Spleen (tissue), 11 donors: ENCODE data around the gene HERPUD1. TPM values are rescaled to one million over a fixed set of nuclear protein-coding genes. Genes with fewer than 3 reads are reported as not detected.

Experiments
- DNase-seq: peaks from one replicate; pipeline ENCODE4 v3.0.0-alpha.2; 2020
- H3K27ac ChIP-seq, 8 donors: fragments of 200-600 bp; sonication (generic) in 7 of 8; 1 replicate in 4 of 8; 2 replicates in 4 of 8; pipeline versions ENCODE4 v1.5.0 to v1.8.0; 2016 to 2021; ENCODE audit warnings: inconsistent platforms in 4 of 8, mild to moderate bottlenecking in 4 of 8, moderate library complexity in 1 of 8
- H3K27me3 ChIP-seq, 7 donors: fragments of 200-600 bp; sonication (generic) in 6 of 7; replicated peaks in 1 of 7; 1 replicate in 4 of 7; 2 replicates in 3 of 7; pipeline versions ENCODE4 v1.5.0 to v1.8.0; 2016 to 2021; ENCODE audit warnings: inconsistent platforms in 3 of 7, mild to moderate bottlenecking in 1 of 7
- H3K36me3 ChIP-seq, 6 donors: fragments of 200-600 bp; sonication (generic) in 5 of 6; 1 replicate in 4 of 6; 2 replicates in 2 of 6; pipeline versions ENCODE4 v1.5.0 to v1.8.0; 2016 to 2021; ENCODE audit warnings: inconsistent platforms in 2 of 6
- H3K4me1 ChIP-seq, 6 donors: fragments of 200-600 bp; sonication (generic) in 5 of 6; 1 replicate in 3 of 6; 2 replicates in 3 of 6; pipeline versions ENCODE4 v1.5.0 to v1.8.0; 2016 to 2021; ENCODE audit warnings: inconsistent platforms in 3 of 6
- H3K4me3 ChIP-seq, 8 donors: fragments of 200-600 bp; sonication (generic) in 7 of 8; 1 replicate in 4 of 8; 2 replicates in 4 of 8; pipeline versions ENCODE4 v1.5.0 to v1.8.0; 2016 to 2021; ENCODE audit warnings: inconsistent platforms in 4 of 8, mild to moderate bottlenecking in 4 of 8, moderate library complexity in 2 of 8
- H3K9me3 ChIP-seq, 8 donors: fragments of 200-600 bp; sonication (generic) in 7 of 8; 1 replicate in 4 of 8; 2 replicates in 4 of 8; pipeline versions ENCODE4 v1.5.0 to v1.8.0; 2016 to 2021; ENCODE audit warnings: inconsistent platforms in 4 of 8
- CTCF ChIP-seq, 11 experiments: fragments of 200-600 bp in 7 of 11; fragments of 450-650 bp in 4 of 11; sonication (generic) in 4 of 11; IDR thresholded peaks in 8 of 11; conservative IDR thresholded peaks in 3 of 11; 1 replicate in 7 of 11; 2 replicates in 4 of 11; pipeline versions ENCODE4 v1.4.0 to v1.8.0; 2016 to 2021; ENCODE audit warnings: antibody characterized with exemption in 11 of 11, inconsistent platforms in 4 of 11, mild to moderate bottlenecking in 1 of 11
- POLR2A ChIP-seq, 3 donors: fragments of 450-650 bp; IDR thresholded peaks; one replicate each; pipeline ENCODE4 v1.5.1; 2017; ENCODE audit warnings: antibody characterized with exemption in 3 of 3, mild to moderate bottlenecking in 1 of 3
- POLR2AphosphoS5 ChIP-seq, 3 donors: sonication (generic); formaldehyde crosslinking; IDR thresholded peaks; one replicate each; pipeline ENCODE4 v1.5.1; 2017; ENCODE audit warnings: antibody characterized with exemption in 3 of 3
- whole genome bisulfite sequencing, 5 donors: extraction: QIAGEN DNeasy Blood & Tissue Kit in 3 of 5; methylation state at CpG; one replicate each; pipeline versions ENCODE4 v1.1.5 to v1.1.7; 2013 to 2018; 5-methylcytosine and 5-hydroxymethylcytosine counted together
- intact Hi-C: fragments of 100-400 bp; cut with DNase I; formaldehyde crosslinking; loops from one replicate; pipeline ENCODE4 v1.15.0; 2023; ENCODE audit warnings: low total_unique reads
- polyA plus RNA-seq, 3 donors: library from polyadenylated mRNA; stranded (reverse); fragments of 200-250 nt; gene quantifications; one replicate each; pipeline ENCODE4 v1.2.1, GENCODE V29; 2013
- total RNA-seq, 7 donors: library from RNA; depleted of rRNA in 3 of 7; stranded (reverse); fragments of >200 nt in 3 of 7; fragmentation: NEBNext Ultra II Directional in 4 of 7; extraction: Animal tissue kit (Norgen Biotek cat#: 25700) in 4 of 7; gene quantifications; one replicate each; pipeline versions ENCODE4 v1.1.0 to v1.2.1, GENCODE V29; 2016 to 2021
- donor health status: healthy with polysubstance abuse.
- donor health status: DM: no; HTN: no; CAD: no; lungs with moderate emphysema.
- donor health status: DM: no; HTN: no; CAD: no.
- donor health status: Bipolar disorder and iron deficiency.
- donor health status: healthy.
- donor health status: DM: no; HTN: no; CAD: no.
- donor health status: DM: yes; HTN: yes; CAD: no.

The HERPUD1 gene
- total and polyA plus RNA-seq, 10 donors: 84.1 to 370 (median 193) TPM

GRCh38 chr16:56950881-56951771 lies 19.2 kb downstream of the HERPUD1 start:
- H3K36me3 ChIP-seq: peaks cover 0 to 32% (median 7%) of the 10 kb centered on the region in 6 donors
- intact Hi-C loops: no loop called here
- WGBS, 5 donors: 51 to 64% (median 59%) methylated on average over 15 of the region's 15 CpGs
- peak; percentile 85 for DNase-seq
- TF ChIP-seq CTCF (IDR thresholded peaks at IDR 0.05 in 8 of 11, conservative IDR thresholded peaks at IDR 0.05 in 3 of 11) (peak in 9 of 11 experiments; percentile 18 to 62 (median 56)), POLR2AphosphoS5 (IDR thresholded peaks at IDR 0.05) (peak in 2 of 3 donors; percentile 59 to 71), POLR2A (IDR thresholded peaks at IDR 0.05) (no peak)
- no peaks in the 10 kb centered on the region for H3K9me3 ChIP-seq
- H3K27me3 ChIP-seq: no peaks in the 10 kb centered on the region
- H3K4me1 ChIP-seq: peaks cover 0 to 35% (median 23%) of the 10 kb centered on the region in 6 donors
- no peak overlapping the region for H3K4me3 ChIP-seq
- H3K27ac ChIP-seq: peak overlapping the region in 5 of 8 donors; percentile 20 to 69 (median 36)

DNA sequence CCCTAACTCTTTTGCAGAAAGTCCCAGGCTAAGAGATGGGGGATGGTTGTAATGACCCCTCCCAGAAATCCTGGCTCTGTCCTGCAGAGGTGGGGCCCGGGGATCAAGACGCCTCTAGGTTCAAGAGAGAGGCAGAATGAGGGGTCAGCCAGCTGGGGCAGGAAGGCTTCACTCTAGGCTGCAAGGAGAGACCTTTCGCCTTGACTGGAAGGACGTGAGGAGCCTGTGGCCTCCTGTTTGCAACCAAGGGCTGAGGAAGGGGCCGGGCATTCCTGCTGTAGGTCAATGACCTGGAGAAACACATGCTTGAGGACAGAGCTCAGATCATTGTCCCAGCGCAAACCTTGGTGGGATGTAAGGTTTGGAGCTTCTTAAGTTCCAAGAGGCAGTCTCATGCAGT lies 21.1 kb downstream of the HERPUD1 start:
- Histone ChIP-seq H3K9me3 (no peaks in the 10 kb centered on the region), H3K36me3 (peaks cover 0 to 16% (median 0%) of the 10 kb centered on the region in 6 donors), H3K27ac (no peak overlapping the region), H3K4me1 (peaks cover 0 to 24% (median 18%) of the 10 kb centered on the region in 6 donors), H3K27me3 (no peaks in the 10 kb centered on the region), H3K4me3 (no peak overlapping the region)
- WGBS, 5 donors: 74 to 91% (median 79%) methylated on average over 6 of the region's 6 CpGs
- DNase-seq: peak; percentile 49
- TF ChIP-seq POLR2A (IDR thresholded peaks at IDR 0.05) (no peak), POLR2AphosphoS5 (IDR thresholded peaks at IDR 0.05) (no peak)
- intact Hi-C loops: no loop called here

DNA sequence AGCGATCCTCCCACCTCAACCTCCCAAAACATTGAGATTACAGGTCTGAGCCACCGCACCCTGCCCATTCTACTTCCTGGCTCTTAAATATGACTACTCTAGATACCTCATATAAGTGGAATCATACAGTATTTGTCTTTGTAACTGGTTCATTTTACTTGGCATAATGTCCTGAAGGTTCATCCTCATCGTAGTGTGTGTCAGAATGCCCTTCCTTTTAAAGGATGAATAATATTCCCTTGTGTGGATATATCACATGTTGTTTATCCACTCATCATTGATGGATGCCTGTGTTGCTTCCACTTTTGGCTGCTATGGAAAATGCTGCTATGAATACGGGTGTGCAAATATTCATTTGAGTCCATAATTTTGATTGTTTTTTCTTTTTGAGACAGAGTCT lies 24.1 kb downstream of the HERPUD1 start:
- DNase-seq: peak; percentile 3
- H3K4me3 ChIP-seq: no peak overlapping the region
- H3K27me3 ChIP-seq: no peaks in the 10 kb centered on the region
- WGBS, 5 donors: 92 to 98% (median 94%) methylated on average over 4 of the region's 4 CpGs
- H3K36me3 ChIP-seq: no peaks in the 10 kb centered on the region
- intact Hi-C loops: no loop called here
- TF ChIP-seq POLR2AphosphoS5 (IDR thresholded peaks at IDR 0.05) (no peak), CTCF (IDR thresholded peaks at IDR 0.05 in 8 of 11, conservative IDR thresholded peaks at IDR 0.05 in 3 of 11) (no peak), POLR2A (IDR thresholded peaks at IDR 0.05) (no peak)
- peaks cover 0 to 26% (median 14%) of the 10 kb centered on the region in 6 donors for H3K4me1 ChIP-seq
- H3K27ac ChIP-seq: no peak overlapping the region
- no peaks in the 10 kb centered on the region for H3K9me3 ChIP-seq

DNA sequence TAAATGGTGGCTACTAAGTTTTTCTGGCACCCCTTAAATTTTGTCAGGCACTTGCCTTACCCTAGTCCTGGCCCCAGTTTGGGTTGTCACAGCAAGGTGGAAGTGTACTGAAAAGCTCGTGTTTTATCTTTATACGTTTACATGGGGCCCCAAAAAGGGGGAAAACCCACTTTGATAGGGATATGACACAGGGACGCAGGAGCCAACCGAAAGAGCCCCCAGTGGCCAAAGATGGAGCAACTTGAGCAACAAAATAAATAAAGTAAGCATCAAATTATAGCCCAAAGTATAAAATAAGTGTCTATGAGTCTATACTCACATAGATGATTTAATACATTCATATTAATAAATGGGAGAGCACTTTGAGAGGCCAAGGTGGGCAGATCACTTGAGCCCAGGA lies 24.8 kb downstream of the HERPUD1 start:
- intact Hi-C loops: no loop called here
- Histone ChIP-seq H3K4me1 (peaks cover 2 to 26% (median 15%) of the 10 kb centered on the region in 6 donors), H3K9me3 (no peaks in the 10 kb centered on the region), H3K27me3 (no peaks in the 10 kb centered on the region), H3K4me3 (no peak overlapping the region), H3K36me3 (no peaks in the 10 kb centered on the region), H3K27ac (no peak overlapping the region)
- TF ChIP-seq POLR2AphosphoS5 (IDR thresholded peaks at IDR 0.05) (no peak), CTCF (IDR thresholded peaks at IDR 0.05 in 8 of 11, conservative IDR thresholded peaks at IDR 0.05 in 3 of 11) (no peak), POLR2A (IDR thresholded peaks at IDR 0.05) (no peak)
- WGBS, 5 donors: 50 to 60% (median 51%) methylated on average over 4 of the region's 4 CpGs
- DNase-seq: peak; percentile 3
